ENCODE data around the gene FGFR2.

Gene FGFR2

GRCh38 chr10:121493521-121493920 is 104.7 kb downstream of the FGFR2 start:
- Histone ChIP-seq H3K9me3 (ENCODE audit: insufficient read depth, low read depth, low read length) (no peaks in the 10 kb centered on the region), H3K36me3 (ENCODE audit: insufficient read depth, low read depth, low read length) (peaks cover 93% of the 10 kb centered on the region), H3K4me3 (ENCODE audit: low read length) (no peak overlapping the region), H3K9ac (ENCODE audit: low read depth, low read length) (no peak overlapping the region), H3K27me3 (ENCODE audit: insufficient read depth, low read length) (no peaks in the 10 kb centered on the region), H3K4me1 (ENCODE audit: insufficient read depth, low read length) (no peaks in the 10 kb centered on the region), H3K27ac (ENCODE audit: low read length) (no peak overlapping the region)

- Histone ChIP-seq H3K4me1 (ENCODE audit: insufficient read depth, low read length) (no peaks in the 10 kb centered on the region), H3K9me3 (ENCODE audit: insufficient read depth, low read depth, low read length) (no peaks in the 10 kb centered on the region), H3K36me3 (ENCODE audit: insufficient read depth, low read depth, low read length) (peaks cover 93% of the 10 kb centered on the region), H3K9ac (ENCODE audit: low read depth, low read length) (no peak overlapping the region), H3K27me3 (ENCODE audit: insufficient read depth, low read length) (no peaks in the 10 kb centered on the region), H3K4me3 (ENCODE audit: low read length) (no peak overlapping the region), H3K27ac (ENCODE audit: low read length) (no peak overlapping the region)
Measured at GRCh38 chr10:121490871-121491519, 107.2 kb downstream of the FGFR2 start.

- no peaks in the 10 kb centered on the region for H3K9me3 ChIP-seq (ENCODE audit: insufficient read depth, low read depth, low read length)
- no peaks in the 10 kb centered on the region for H3K27me3 ChIP-seq (ENCODE audit: insufficient read depth, low read length)
- H3K36me3 ChIP-seq (ENCODE audit: insufficient read depth, low read depth, low read length) = peaks cover 92% of the 10 kb centered on the region
- H3K4me3 ChIP-seq (ENCODE audit: low read length) = no peak overlapping the region
- no peak overlapping the region for H3K9ac ChIP-seq (ENCODE audit: low read depth, low read length)
- H3K4me1 ChIP-seq (ENCODE audit: insufficient read depth, low read length) = no peaks in the 10 kb centered on the region
- H3K27ac ChIP-seq (ENCODE audit: low read length) = no peak overlapping the region
Measured at GRCh38 chr10:121485436-121486139, 112.7 kb downstream of the FGFR2 start.

- no peak overlapping the region for H3K4me3 ChIP-seq (ENCODE audit: low read length)
- H3K36me3 ChIP-seq (ENCODE audit: insufficient read depth, low read depth, low read length) = peaks cover 95% of the 10 kb centered on the region
- H3K9ac ChIP-seq (ENCODE audit: low read depth, low read length) = no peak overlapping the region
- no peak overlapping the region for H3K27ac ChIP-seq (ENCODE audit: low read length)
- no peaks in the 10 kb centered on the region for H3K4me1 ChIP-seq (ENCODE audit: insufficient read depth, low read length)
- H3K9me3 ChIP-seq (ENCODE audit: insufficient read depth, low read depth, low read length) = no peaks in the 10 kb centered on the region
- no peaks in the 10 kb centered on the region for H3K27me3 ChIP-seq (ENCODE audit: insufficient read depth, low read length)
Measured at GRCh38 chr10:121484816-121485215, 113.4 kb downstream of the FGFR2 start.

GRCh38 chr10:121484401-121484800 is 113.8 kb downstream of the FGFR2 start:
- H3K36me3 ChIP-seq (ENCODE audit: insufficient read depth, low read depth, low read length) = peaks cover 95% of the 10 kb centered on the region
- H3K27ac ChIP-seq (ENCODE audit: low read length) = no peak overlapping the region
- H3K27me3 ChIP-seq (ENCODE audit: insufficient read depth, low read length) = no peaks in the 10 kb centered on the region
- no peaks in the 10 kb centered on the region for H3K9me3 ChIP-seq (ENCODE audit: insufficient read depth, low read depth, low read length)
- no peak overlapping the region for H3K4me3 ChIP-seq (ENCODE audit: low read length)
- no peak overlapping the region for H3K9ac ChIP-seq (ENCODE audit: low read depth, low read length)
- no peaks in the 10 kb centered on the region for H3K4me1 ChIP-seq (ENCODE audit: insufficient read depth, low read length)

GRCh38 chr10:121481180-121481579 is 117.1 kb downstream of the FGFR2 start:
- Histone ChIP-seq H3K27ac (ENCODE audit: low read length) (no peak overlapping the region), H3K9ac (ENCODE audit: low read depth, low read length) (no peak overlapping the region), H3K27me3 (ENCODE audit: insufficient read depth, low read length) (no peaks in the 10 kb centered on the region), H3K4me1 (ENCODE audit: insufficient read depth, low read length) (no peaks in the 10 kb centered on the region), H3K36me3 (ENCODE audit: insufficient read depth, low read depth, low read length) (peaks cover 82% of the 10 kb centered on the region), H3K9me3 (ENCODE audit: insufficient read depth, low read depth, low read length) (no peaks in the 10 kb centered on the region), H3K4me3 (ENCODE audit: low read length) (no peak overlapping the region)

GRCh38 chr10:121478556-121478955 is 119.7 kb downstream of the FGFR2 start:
- H3K36me3 ChIP-seq (ENCODE audit: insufficient read depth, low read depth, low read length) = peaks cover 56% of the 10 kb centered on the region
- H3K9me3 ChIP-seq (ENCODE audit: insufficient read depth, low read depth, low read length) = no peaks in the 10 kb centered on the region
- no peak overlapping the region for H3K4me3 ChIP-seq (ENCODE audit: low read length)
- no peaks in the 10 kb centered on the region for H3K4me1 ChIP-seq (ENCODE audit: insufficient read depth, low read length)
- no peak overlapping the region for H3K27ac ChIP-seq (ENCODE audit: low read length)
- no peaks in the 10 kb centered on the region for H3K27me3 ChIP-seq (ENCODE audit: insufficient read depth, low read length)
- no peak overlapping the region for H3K9ac ChIP-seq (ENCODE audit: low read depth, low read length)

- Histone ChIP-seq H3K4me3 (ENCODE audit: low read length) (no peak overlapping the region), H3K36me3 (ENCODE audit: insufficient read depth, low read depth, low read length) (no peaks in the 10 kb centered on the region), H3K9ac (ENCODE audit: low read depth, low read length) (no peak overlapping the region), H3K4me1 (ENCODE audit: insufficient read depth, low read length) (no peaks in the 10 kb centered on the region), H3K9me3 (ENCODE audit: insufficient read depth, low read depth, low read length) (no peaks in the 10 kb centered on the region), H3K27me3 (ENCODE audit: insufficient read depth, low read length) (no peaks in the 10 kb centered on the region), H3K27ac (ENCODE audit: low read length) (no peak overlapping the region)
Measured at GRCh38 chr10:121469797-121470606, 128.2 kb downstream of the FGFR2 start.

GRCh38 chr10:121468726-121469125 is 129.5 kb downstream of the FGFR2 start:
- no peak overlapping the region for H3K4me3 ChIP-seq (ENCODE audit: low read length)
- no peak overlapping the region for H3K9ac ChIP-seq (ENCODE audit: low read depth, low read length)
- peaks cover 5% of the 10 kb centered on the region; the same call in 1 of the 2 replicates for H3K4me1 ChIP-seq (ENCODE audit: insufficient read depth, low read length)
- no peak overlapping the region for H3K27ac ChIP-seq (ENCODE audit: low read length)
- H3K27me3 ChIP-seq (ENCODE audit: insufficient read depth, low read length) = no peaks in the 10 kb centered on the region
- H3K9me3 ChIP-seq (ENCODE audit: insufficient read depth, low read depth, low read length) = no peaks in the 10 kb centered on the region
- no peaks in the 10 kb centered on the region for H3K36me3 ChIP-seq (ENCODE audit: insufficient read depth, low read depth, low read length)

GRCh38 chr10:121466424-121466823 is 131.8 kb downstream of the FGFR2 start:
- H3K4me3 ChIP-seq (ENCODE audit: low read length) = no peak overlapping the region
- peaks cover 6% of the 10 kb centered on the region; the same call in 1 of the 2 replicates for H3K4me1 ChIP-seq (ENCODE audit: insufficient read depth, low read length)
- no peaks in the 10 kb centered on the region for H3K9me3 ChIP-seq (ENCODE audit: insufficient read depth, low read depth, low read length)
- no peaks in the 10 kb centered on the region for H3K36me3 ChIP-seq (ENCODE audit: insufficient read depth, low read depth, low read length)
- no peaks in the 10 kb centered on the region for H3K27me3 ChIP-seq (ENCODE audit: insufficient read depth, low read length)
- H3K9ac ChIP-seq (ENCODE audit: low read depth, low read length) = no peak overlapping the region
- H3K27ac ChIP-seq (ENCODE audit: low read length) = no peak overlapping the region

GRCh38 chr10:121465215-121465614 is 133.0 kb downstream of the FGFR2 start:
- Histone ChIP-seq H3K27me3 (ENCODE audit: insufficient read depth, low read length) (no peaks in the 10 kb centered on the region), H3K27ac (ENCODE audit: low read length) (no peak overlapping the region), H3K4me1 (ENCODE audit: insufficient read depth, low read length) (peaks cover 13% of the 10 kb centered on the region; the same call in 1 of the 2 replicates), H3K36me3 (ENCODE audit: insufficient read depth, low read depth, low read length) (no peaks in the 10 kb centered on the region), H3K9me3 (ENCODE audit: insufficient read depth, low read depth, low read length) (no peaks in the 10 kb centered on the region), H3K4me3 (ENCODE audit: low read length) (no peak overlapping the region), H3K9ac (ENCODE audit: low read depth, low read length) (no peak overlapping the region)
